H1 (cell line): Measurements from ENCODE around the gene NAV3. TPM values are rescaled to one million over a fixed set of nuclear protein-coding genes. Genes with fewer than 3 reads are reported as not detected.

Source experiments
- polyA plus RNA-seq, 7 experiments: library from polyadenylated mRNA; depleted of rRNA in 3 of 7; stranded (reverse) in 5 of 7; unstranded in 2 of 7; fragments of >200 nt in 5 of 7; fragments of 200-250 nt in 2 of 7; gene quantifications; 1 replicate in 5 of 7; 2 replicates in 1 of 7; 4 replicates in 1 of 7; pipeline versions ENCODE4 v1.2.1 to v1.2.3, GENCODE V29; 2011 to 2013; ENCODE audit warnings: missing spikeins in 2 of 7, mixed read lengths in 2 of 7
- total RNA-seq: library from RNA; stranded (reverse); fragmentation: NEBNext Ultra II Directional; extraction: Animal tissue kit (Norgen Biotek cat#: 25700); gene quantifications from 2 replicates; pipeline ENCODE4 v1.2.1, GENCODE V29; 2021
- TF ChIP-seq, protein P1 (sequence below): IDR thresholded peaks from 2 replicates; pipeline ENCODE4 v1.6.1; 2011; ENCODE audit warnings: low read depth, mild to moderate bottlenecking, low read length; ENCODE audit not compliant: insufficient read depth

NAV3 gene
- total and polyA plus RNA-seq, 2 of the 8 experiments (the other 6 are each of a cell fraction or from before 2014, with no cell fraction given) = 0.47 to 5.0 TPM

DNA sequence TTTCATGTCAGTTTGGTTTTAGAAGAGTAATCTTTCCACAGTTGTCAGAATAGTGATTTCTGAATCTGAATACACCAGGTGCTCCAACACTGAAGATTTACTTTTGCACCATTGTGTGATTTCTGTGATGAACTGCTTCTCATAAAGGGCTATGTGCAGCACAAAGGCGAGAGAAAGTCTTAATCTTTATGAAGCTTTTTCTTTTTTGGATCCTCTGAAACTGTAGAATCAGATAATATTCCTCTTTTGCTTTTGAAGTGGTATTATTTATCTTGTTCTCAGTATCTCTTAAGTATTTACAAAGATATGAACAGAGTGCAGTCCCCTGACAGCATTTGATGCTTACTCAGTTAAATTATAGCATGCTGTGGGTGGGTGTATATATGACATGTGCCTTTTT is 207.8 kb downstream of the NAV3 start (continued):
- TF ChIP-seq, protein P1, sequence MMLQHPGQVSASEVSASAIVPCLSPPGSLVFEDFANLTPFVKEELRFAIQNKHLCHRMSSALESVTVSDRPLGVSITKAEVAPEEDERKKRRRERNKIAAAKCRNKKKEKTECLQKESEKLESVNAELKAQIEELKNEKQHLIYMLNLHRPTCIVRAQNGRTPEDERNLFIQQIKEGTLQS = no peak
